NCI-H226 (cell line): Measurements from ENCODE around the gene MFSD12.

Experiments
- DNase-seq: peaks from one replicate; pipeline ENCODE4 v3.0.0-alpha.2; 2015

The MFSD12 gene

GRCh38 chr19:3557461-3558248 is at the start of gene MFSD12:
Gene MFSD12 (minus strand): TSS chr19:3557586. CDS start chr19:3557403, 183 bp downstream.
- peak; percentile 91 for DNase-seq

GRCh38 chr19:3606690-3607289 is 49.4 kb upstream of the MFSD12 start, which contains the start of gene TBXA2R:
Gene TBXA2R (minus strand): TSS chr19:3606875. CDS start chr19:3600634, 6,241 bp downstream.
- peak; percentile 71 for DNase-seq

DNA sequence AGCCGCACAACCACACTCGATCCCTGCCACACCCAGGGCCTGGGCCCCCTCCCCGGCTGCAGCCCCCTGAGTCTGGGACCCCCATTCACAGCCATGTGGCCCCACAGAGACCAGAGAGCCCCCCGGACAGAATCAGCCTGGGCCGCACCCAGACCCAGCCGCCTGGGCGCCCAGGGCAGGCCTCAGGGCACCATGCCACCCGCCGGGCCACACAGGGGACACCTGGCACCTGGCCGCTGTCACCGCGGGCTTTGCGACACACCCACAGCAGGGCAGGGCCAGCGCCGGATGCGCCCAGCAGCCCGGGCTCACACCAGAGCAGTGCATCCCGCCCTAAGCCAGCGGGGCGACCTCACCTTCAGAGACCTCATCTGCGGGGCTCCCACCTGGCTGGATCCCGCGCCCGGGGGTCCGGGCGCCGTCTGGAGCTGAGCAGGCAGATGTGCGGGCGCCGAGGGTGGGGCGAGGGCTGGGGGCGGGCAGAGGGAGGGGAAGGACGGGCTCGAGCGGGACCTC is 48.8 kb upstream of the MFSD12 start:
- no peak for DNase-seq

- no peak for DNase-seq
These were observed 48.4 kb upstream of the MFSD12 start for GRCh38 chr19:3605770-3606169.

DNA sequence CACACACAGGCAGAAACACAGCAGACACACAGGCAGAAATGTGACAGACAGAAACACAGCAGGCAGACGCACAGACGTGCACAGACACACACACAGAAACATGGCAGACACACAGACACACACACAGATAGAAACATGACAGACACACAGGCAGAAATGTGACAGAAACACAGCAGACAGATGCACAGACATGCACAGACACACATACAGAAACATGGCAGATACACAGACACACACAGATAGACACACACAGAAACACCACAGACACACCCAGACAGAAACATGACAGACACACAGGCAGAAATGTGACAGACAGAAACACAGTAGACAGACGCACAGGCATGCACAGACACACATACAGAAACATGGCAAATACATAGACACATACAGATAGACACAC is 48.0 kb upstream of the MFSD12 start:
- no peak for DNase-seq

DNA sequence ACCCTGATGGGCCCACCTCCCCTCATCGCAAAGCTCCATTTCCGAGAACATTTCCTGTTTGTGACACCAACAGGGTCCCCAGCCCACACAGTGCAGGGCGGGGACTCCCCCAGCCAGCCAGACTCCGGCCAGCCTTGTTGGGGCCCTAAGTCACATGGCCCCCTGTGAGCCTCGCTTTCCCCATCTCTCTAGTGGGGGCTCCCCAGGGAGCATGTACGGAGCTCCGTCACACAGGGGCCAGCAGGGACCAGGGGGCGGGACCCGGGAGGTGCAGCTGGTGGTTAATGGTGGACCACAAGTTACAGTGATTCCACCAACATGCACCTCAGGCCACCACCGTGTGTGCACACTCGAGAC is 47.6 kb upstream of the MFSD12 start:
- DNase-seq, result no peak

- DNase-seq, result no peak
These were observed 47.0 kb upstream of the MFSD12 start for GRCh38 chr19:3604227-3604986.

DNA sequence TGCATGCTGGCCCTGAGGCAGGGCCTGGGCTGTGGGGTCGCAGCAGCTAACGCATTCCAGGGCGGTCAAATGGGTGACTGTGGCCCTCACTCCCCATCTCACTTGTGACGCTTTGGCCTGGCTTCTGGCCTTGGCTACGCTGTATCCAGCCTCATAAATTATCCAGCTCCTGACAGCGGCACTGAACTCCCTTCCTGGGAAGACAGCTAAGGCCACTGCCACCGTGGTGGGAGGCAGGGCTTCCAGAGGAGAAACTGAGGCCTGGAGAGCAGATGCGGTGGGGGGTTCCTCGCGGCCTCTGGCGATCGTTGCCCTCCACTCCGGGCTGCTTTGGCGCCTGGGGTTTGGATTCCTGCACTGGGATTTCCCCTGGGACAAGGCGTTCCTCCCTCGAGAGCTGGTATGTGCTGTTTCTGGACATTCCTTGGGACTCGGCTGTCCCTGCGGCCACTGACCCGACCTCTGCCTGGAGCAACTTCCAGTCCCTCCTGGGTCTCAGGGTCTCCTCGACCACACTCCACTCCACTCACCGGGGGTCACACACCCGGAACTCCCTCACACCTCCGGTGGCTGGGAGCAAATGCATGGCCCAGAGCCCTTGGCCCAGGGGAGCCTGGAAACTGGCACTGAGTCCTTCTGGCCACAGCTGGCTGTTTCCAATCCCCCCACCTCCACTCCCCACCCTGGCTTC is 45.9 kb upstream of the MFSD12 start:
- no peak for DNase-seq

DNA sequence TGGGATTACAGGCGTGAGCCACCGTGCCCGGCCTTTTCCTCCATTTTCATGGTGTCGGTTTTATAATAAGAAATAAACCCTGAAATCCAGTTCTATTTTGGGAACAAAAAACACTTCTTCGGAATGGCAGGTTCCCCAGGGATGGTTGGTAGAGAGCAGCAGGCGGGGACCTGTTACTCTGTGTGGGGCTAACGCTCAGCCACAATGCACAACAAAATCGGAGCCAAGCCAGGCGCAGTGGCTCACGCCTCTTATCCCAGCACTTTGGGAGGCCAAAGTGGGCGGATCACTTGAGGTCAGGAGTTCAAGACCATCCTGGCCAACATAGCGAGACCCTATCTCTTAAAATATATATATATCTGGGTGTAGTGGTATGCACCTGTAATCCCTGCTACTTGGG is 43.6 kb upstream of the MFSD12 start:
- DNase-seq, result no peak

DNA sequence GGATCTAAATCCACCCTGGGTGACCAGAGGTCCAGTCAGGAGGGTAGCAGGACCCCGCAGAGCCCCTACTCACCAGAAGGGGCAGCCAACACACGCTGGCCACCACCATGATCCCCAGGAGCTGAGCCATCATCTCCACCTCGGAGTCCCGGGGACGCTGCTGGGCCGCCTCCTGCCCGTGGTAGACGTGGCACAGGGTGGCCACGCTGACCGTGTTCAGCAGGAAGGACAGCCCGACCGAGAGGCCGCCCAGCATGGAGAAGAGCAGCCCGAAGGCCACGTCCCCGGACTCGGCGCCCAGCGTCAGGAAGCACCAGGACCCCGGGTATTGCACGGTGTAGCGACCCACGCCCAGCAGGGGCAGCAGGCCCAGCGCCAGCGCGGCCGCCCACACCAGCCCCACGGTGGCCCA is 42.4 kb upstream of the MFSD12 start:
- no peak for DNase-seq

- no peak for DNase-seq
These were observed 38.2 kb upstream of the MFSD12 start for GRCh38 chr19:3595521-3596061.

DNA sequence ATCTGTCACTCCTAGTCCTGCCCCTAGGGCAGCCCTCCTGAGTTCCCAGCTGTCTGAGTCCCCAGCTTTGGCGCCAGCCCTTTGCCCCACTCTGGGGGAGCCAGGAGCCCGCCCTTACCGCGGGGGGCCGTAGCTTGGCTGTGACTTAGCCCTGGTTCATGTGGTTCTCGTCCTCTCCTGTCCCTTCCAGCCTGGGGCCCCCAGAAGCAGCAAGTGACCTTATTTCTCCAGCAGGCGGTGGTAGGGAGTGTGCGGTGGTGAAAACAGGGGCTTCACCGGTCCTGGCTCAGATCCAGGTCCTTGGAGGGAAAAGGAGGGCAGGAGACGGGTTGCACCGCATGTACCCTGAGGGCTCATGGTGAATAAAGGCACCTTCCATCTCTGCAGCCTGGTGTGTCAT is 35.8 kb upstream of the MFSD12 start:
- no peak for DNase-seq

- DNase-seq, result no peak
These were observed 34.7 kb upstream of the MFSD12 start for GRCh38 chr19:3591876-3592613.

DNA sequence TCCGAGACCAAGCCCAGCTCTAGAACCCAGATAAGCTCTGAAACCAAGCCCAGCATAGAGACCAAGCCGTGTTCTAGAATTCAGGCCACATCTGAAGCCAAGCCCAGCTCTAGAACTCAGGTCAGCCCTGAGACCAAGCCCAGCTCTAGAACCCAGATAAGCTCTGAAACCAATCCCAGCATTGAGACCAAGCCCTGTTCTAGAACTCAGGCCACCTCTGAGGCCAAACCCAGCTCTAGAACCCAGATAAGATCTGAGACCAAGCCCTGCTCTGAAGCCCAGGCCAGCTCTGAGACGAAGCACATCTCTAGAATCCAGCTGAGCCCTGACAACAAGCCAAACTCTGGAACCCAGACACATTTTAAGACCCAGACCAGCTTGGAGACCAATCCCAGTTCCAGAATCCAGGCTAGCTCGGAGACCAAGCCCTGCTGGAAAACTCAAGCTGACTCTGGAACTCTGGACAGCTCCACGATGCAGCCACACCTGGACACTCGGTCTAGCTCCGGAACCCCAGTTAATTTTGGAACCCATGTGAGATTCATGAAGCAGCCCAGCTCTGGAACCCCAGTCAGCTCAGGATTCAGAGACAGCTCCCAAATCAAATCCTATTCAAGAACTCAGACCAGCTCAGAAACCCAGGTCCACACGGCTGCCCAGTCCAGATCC is 33.7 kb upstream of the MFSD12 start:
- no peak for DNase-seq

- DNase-seq, result no peak
These were observed 32.6 kb upstream of the MFSD12 start for GRCh38 chr19:3589949-3590348.

GRCh38 chr19:3589439-3589838 is 32.1 kb upstream of the MFSD12 start:
- no peak for DNase-seq

DNA sequence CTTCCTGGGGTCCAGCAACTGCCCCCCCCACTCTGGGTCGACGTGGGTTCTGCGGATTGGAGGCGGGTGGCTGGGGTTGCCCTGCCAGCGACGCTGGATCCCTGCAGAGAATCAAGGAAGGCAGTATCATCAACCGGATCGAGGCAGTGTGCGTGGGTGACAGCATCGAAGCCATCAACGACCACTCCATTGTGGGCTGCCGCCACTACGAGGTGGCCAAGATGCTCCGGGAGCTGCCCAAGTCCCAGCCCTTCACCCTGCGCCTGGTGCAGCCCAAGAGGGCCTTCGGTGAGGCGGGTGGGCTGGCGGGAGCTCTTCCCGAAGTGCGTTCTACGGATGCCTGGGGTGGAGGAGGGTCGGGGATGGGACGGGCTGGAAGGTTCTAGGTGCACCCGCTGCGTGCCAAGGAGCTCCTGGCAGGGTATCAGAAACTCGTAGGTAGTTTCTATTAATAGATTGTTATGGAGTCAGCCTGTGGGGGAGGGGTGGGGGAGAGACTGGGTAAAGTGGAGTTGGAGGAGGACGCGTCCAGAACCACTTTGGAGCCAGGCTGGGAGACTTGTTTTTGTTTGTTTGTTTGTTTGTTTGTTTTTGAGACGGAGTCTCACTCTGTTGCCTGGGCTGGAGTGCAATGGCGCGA is 29.4 kb upstream of the MFSD12 start:
- DNase-seq, result no peak

- no peak for DNase-seq
These were observed 28.8 kb upstream of the MFSD12 start for GRCh38 chr19:3586127-3586626.

DNA sequence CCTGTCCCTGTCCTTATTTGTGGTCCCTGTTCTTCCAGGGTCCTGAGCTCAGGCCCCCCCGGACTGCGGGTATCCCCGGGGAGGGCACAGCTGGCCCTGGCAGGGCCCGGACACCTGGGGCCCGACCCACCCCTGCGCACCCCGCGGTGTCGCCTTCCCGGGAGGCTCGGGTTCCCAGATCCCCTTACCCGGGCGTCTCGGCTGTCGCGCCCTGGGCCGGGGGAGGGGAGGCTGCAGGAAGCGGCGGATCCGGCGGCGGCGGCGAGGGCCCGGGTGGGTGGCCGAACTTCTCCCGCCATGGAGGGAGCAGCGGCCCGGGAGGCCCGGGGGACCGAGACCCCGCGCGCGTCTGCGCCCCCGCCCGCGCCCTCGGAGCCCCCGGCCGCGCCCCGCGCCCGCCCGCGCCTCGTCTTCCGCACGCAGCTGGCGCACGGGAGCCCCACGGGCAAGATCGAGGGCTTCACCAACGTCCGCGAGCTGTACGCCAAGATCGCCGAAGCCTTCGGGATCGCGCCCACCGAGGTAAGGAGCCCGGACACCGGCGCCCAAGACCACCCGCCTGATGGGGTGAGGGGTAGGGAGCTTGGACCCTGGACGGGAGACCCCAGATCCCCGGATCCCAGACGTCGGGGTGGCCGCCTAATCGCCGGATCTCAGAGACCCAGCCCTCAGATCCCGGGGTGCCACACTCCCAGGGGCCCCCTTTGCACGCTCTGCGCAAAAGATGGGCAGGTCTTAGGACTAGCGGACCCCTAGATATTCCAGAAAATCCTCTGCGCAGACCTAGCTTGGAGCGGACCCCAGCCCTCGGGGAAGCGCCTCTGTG is 28.1 kb upstream of the MFSD12 start, which contains the start of gene GIPC3:
Gene GIPC3, plus strand, starts transcription at position 178 of the 826 bp plus-strand sequence. Its CDS starts 120 bp downstream, at position 298.
- DNase-seq, result no peak
